HEK293 (cell line): Measurements from ENCODE around the gene SP7.

Source experiments
- CTCF ChIA-PET: fragments of 350-600 bp; formaldehyde crosslinking; extraction: SDS; loops from one replicate; lab custom pipeline; 2021; ENCODE audit warnings: antibody characterized with exemption; lab: Yijun Ruan, JAX
- POLR2A ChIA-PET: fragments of 300-600 bp; formaldehyde crosslinking; extraction: SDS; loops from one replicate; lab custom pipeline; 2020; ENCODE audit warnings: antibody characterized with exemption, inconsistent platforms; lab: Yijun Ruan, JAX
- H3K27ac ChIP-seq: fragments of 200-500 bp; sonication (Bioruptor generic); 2 replicates; pipeline ENCODE4 v1.5.1; 2014; ENCODE audit warnings: low read depth, low read length, control low read depth, inconsistent platforms; ENCODE audit errors: extremely low read depth
- H3K36me3 ChIP-seq, 2 experiments: fragments of 200-500 bp in 1 of 2; sonication (Bioruptor generic) in 1 of 2; 1 replicate in 1 of 2; 2 replicates in 1 of 2; pipeline ENCODE4 v1.5.1; 2014 to 2017; ENCODE audit warnings: inconsistent platforms in 2 of 2, low read length in 2 of 2; ENCODE audit not compliant: control insufficient read depth in 2 of 2, insufficient read depth in 1 of 2
- H3K4me1 ChIP-seq: fragments of 200-500 bp; sonication (Bioruptor generic); 2 replicates; pipeline ENCODE4 v1.5.1; 2014; ENCODE audit warnings: mild to moderate bottlenecking, low read length, inconsistent platforms; ENCODE audit not compliant: control insufficient read depth, insufficient read depth
- H3K4me3 ChIP-seq: 2 replicates; pipeline ENCODE4 v1.5.1; 2011; ENCODE audit warnings: low read depth, mild to moderate bottlenecking, control low read depth, low read length, moderate library complexity
- H3K9me3 ChIP-seq: fragments of 200-500 bp; sonication (Bioruptor generic); 2 replicates; pipeline ENCODE4 v1.5.1; 2014; ENCODE audit warnings: low read depth, low read length, inconsistent platforms; ENCODE audit not compliant: control insufficient read depth, insufficient read depth
- FEZF1 ChIP-seq: fragments of 450-650 bp; formaldehyde crosslinking; IDR thresholded peaks from 2 replicates; pipeline ENCODE4 v1.5.1; 2016; ENCODE audit warnings: missing biosample characterization, missing genetic modification characterization
- IKZF3 ChIP-seq: fragments of 450-650 bp; IDR thresholded peaks from 2 replicates; pipeline ENCODE4 v1.5.0; 2018; ENCODE audit warnings: missing biosample characterization, mild to moderate bottlenecking, missing genetic modification characterization, moderate library complexity
- KLF8 ChIP-seq: fragments of 450-650 bp; formaldehyde crosslinking; IDR thresholded peaks from 2 replicates; pipeline ENCODE4 v1.5.1; 2016; ENCODE audit warnings: missing biosample characterization, missing genetic modification characterization
- SCRT1 ChIP-seq: fragments of 450-650 bp; formaldehyde crosslinking; IDR thresholded peaks from 2 replicates; pipeline ENCODE4 v1.5.1; 2016; ENCODE audit warnings: missing biosample characterization, missing genetic modification characterization, borderline replicate concordance
- SCRT2 ChIP-seq: fragments of 450-650 bp; formaldehyde crosslinking; IDR thresholded peaks from 2 replicates; pipeline ENCODE4 v1.5.1; 2016; ENCODE audit warnings: missing biosample characterization, missing genetic modification characterization
- SP2 ChIP-seq: fragments of 450-650 bp; formaldehyde crosslinking; IDR thresholded peaks from 2 replicates; pipeline ENCODE4 v1.5.1; 2016; ENCODE audit warnings: missing biosample characterization, missing genetic modification characterization
- SP3 ChIP-seq: fragments of 450-650 bp; formaldehyde crosslinking; IDR thresholded peaks from 2 replicates; pipeline ENCODE4 v1.5.1; 2016; ENCODE audit warnings: missing biosample characterization, missing genetic modification characterization
- SP7 ChIP-seq: fragments of 450-650 bp; formaldehyde crosslinking; IDR thresholded peaks from 2 replicates; pipeline ENCODE4 v1.5.1; 2016; ENCODE audit warnings: missing biosample characterization, missing genetic modification characterization
- TRIM28 ChIP-seq: IDR thresholded peaks from 2 replicates; pipeline ENCODE4 v1.6.1; 2011; ENCODE audit warnings: low read length, control low read depth, borderline replicate concordance
- WT1 ChIP-seq: fragments of 450-650 bp; formaldehyde crosslinking; IDR thresholded peaks from 2 replicates; pipeline ENCODE4 v1.5.1; 2016; ENCODE audit warnings: missing biosample characterization, missing genetic modification characterization
- ZBTB10 ChIP-seq: fragments of 450-650 bp; formaldehyde crosslinking; IDR thresholded peaks from 2 replicates; pipeline ENCODE4 v1.5.1; 2016; ENCODE audit warnings: missing biosample characterization, missing genetic modification characterization
- ZNF175 ChIP-seq: fragments of 450-650 bp; formaldehyde crosslinking; IDR thresholded peaks from 2 replicates; pipeline ENCODE4 v1.5.1; 2016; ENCODE audit warnings: missing biosample characterization, missing genetic modification characterization
- ZNF2 ChIP-seq: fragments of 450-650 bp; formaldehyde crosslinking; IDR thresholded peaks from 2 replicates; pipeline ENCODE4 v1.5.1; 2016; ENCODE audit warnings: missing biosample characterization, missing genetic modification characterization
- ZNF426 ChIP-seq: fragments of 450-650 bp; formaldehyde crosslinking; IDR thresholded peaks from 2 replicates; pipeline ENCODE4 v1.5.1; 2017; ENCODE audit warnings: missing biosample characterization, missing genetic modification characterization, mild to moderate bottlenecking, inconsistent platforms, moderate library complexity
- ZNF600 ChIP-seq: fragments of 450-650 bp; formaldehyde crosslinking; IDR thresholded peaks from 2 replicates; pipeline ENCODE4 v1.5.1; 2016; ENCODE audit warnings: missing biosample characterization, missing genetic modification characterization
- ZNF623 ChIP-seq: fragments of 450-650 bp; formaldehyde crosslinking; IDR thresholded peaks from 2 replicates; pipeline ENCODE4 v1.5.1; 2016; ENCODE audit warnings: missing biosample characterization, missing genetic modification characterization
- ZSCAN18 ChIP-seq: fragments of 450-650 bp; formaldehyde crosslinking; IDR thresholded peaks from 2 replicates; pipeline ENCODE4 v1.5.1; 2016; ENCODE audit warnings: missing biosample characterization, missing genetic modification characterization
- TF ChIP-seq, protein P1 (sequence below): fragments of 450-650 bp; formaldehyde crosslinking; IDR thresholded peaks from 2 replicates; pipeline ENCODE4 v1.5.1; 2016; ENCODE audit warnings: missing biosample characterization, missing genetic modification characterization
- TF ChIP-seq, protein P2 (sequence below): fragments of 450-650 bp; formaldehyde crosslinking; IDR thresholded peaks from 2 replicates; pipeline ENCODE4 v1.5.1; 2016; ENCODE audit warnings: missing biosample characterization, missing genetic modification characterization
- TF ChIP-seq, protein P3 (sequence below): fragments of 450-650 bp; formaldehyde crosslinking; IDR thresholded peaks from 2 replicates; pipeline ENCODE4 v1.5.1; 2016; ENCODE audit warnings: missing biosample characterization, missing genetic modification characterization
- TF ChIP-seq, protein P4 (sequence below): fragments of 450-650 bp; formaldehyde crosslinking; IDR thresholded peaks from 2 replicates; pipeline ENCODE4 v1.5.1; 2016; ENCODE audit warnings: missing biosample characterization, missing genetic modification characterization

The SP7 gene

DNA sequence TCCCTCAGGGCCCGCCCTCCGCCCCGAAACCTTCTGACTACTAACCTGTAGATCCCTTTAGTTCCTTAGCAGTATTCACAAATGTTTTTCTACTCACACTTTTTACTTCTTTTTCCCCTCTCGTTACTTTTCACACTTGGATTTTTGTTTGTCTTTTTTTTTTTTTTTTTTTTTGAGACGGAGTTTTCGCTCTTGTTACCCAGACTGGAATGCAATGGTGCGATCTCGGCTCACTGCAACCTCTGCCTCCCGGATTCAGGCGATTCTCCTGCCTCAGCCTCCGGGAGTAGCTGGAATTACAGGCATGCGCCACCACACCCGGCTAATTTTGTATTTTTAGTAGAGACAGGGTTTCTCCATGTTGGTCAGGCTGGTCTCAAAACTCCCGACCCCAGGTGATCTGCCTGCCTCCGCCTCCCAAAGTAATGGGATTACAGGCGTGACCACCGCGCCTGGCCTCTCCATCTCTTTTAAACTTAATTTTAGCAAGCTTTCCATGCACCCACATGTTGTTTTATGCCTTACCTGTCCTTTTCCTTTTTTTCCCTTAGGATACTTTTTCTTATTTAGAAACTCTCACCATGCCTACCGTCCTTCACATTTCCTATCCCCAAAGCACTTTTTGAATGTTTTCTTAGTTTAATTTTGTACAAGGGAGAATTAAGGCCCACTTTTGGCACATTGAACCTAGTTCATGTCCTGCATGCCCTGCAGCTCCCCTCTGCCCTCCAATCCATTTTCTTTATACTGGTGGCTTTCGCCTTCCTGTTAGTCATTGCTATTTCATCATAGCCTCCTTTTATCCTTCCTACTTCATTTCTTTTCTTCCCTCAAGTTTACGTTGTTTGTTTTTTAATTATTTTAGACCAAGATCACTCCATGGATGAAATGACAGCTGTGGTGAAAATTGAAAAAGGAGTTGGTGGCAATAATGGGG, 44.9 kb upstream of the SP7 start:
- Histone ChIP-seq H3K4me3 (peak overlapping the region; percentile 70), H3K4me1 (peaks cover 17% of the 10 kb centered on the region), H3K36me3 (peaks cover 33 to 35% of the 10 kb centered on the region in 2 experiments), H3K9me3 (no peaks in the 10 kb centered on the region), H3K27ac (peak overlapping the region; percentile 56)
- ChIA-PET CTCF (interaction anchor here (0.6 to 8.0 kb wide), 7 partner anchors 14 to 345 kb away, joined by 3 to 114 read pairs (median 4); partner anchors contain the start of gene AAAS), POLR2A (interaction anchor here (0.5 to 1.1 kb wide), 6 partner anchors 56 to 120 kb away, joined by 3 to 8 read pairs (median 4); partner anchors contain the start of genes MYG1 and TARBP2)
- no peak for TF ChIP-seq ZNF426 (tag by site-specific recombination)
- TF ChIP-seq SP7 = peak; percentile 44; the same call in 1 of the 2 replicates
- TF ChIP-seq FEZF1 (tag by site-specific recombination) = no peak
- peak; percentile 97 for TF ChIP-seq KLF8
- TF ChIP-seq, protein P1, sequence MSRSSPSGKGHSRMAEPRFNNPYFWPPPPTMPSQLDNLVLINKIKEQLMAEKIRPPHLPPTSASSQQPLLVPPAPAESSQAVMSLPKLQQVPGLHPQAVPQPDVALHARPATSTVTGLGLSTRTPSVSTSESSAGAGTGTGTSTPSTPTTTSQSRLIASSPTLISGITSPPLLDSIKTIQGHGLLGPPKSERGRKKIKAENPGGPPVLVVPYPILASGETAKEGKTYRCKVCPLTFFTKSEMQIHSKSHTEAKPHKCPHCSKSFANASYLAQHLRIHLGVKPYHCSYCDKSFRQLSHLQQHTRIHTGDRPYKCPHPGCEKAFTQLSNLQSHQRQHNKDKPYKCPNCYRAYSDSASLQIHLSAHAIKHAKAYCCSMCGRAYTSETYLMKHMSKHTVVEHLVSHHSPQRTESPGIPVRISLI = peak; percentile 86; the same call in 1 of the 2 replicates
- TF ChIP-seq ZNF175 = no peak
- TF ChIP-seq, protein P2, sequence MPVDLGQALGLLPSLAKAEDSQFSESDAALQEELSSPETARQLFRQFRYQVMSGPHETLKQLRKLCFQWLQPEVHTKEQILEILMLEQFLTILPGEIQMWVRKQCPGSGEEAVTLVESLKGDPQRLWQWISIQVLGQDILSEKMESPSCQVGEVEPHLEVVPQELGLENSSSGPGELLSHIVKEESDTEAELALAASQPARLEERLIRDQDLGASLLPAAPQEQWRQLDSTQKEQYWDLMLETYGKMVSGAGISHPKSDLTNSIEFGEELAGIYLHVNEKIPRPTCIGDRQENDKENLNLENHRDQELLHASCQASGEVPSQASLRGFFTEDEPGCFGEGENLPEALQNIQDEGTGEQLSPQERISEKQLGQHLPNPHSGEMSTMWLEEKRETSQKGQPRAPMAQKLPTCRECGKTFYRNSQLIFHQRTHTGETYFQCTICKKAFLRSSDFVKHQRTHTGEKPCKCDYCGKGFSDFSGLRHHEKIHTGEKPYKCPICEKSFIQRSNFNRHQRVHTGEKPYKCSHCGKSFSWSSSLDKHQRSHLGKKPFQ (tag by site-specific recombination) = peak; percentile 25; the same call in 1 of the 2 replicates
- TF ChIP-seq WT1 (tag by site-specific recombination) = peak; percentile 21; the same call in 1 of the 2 replicates
- TF ChIP-seq, protein P3, sequence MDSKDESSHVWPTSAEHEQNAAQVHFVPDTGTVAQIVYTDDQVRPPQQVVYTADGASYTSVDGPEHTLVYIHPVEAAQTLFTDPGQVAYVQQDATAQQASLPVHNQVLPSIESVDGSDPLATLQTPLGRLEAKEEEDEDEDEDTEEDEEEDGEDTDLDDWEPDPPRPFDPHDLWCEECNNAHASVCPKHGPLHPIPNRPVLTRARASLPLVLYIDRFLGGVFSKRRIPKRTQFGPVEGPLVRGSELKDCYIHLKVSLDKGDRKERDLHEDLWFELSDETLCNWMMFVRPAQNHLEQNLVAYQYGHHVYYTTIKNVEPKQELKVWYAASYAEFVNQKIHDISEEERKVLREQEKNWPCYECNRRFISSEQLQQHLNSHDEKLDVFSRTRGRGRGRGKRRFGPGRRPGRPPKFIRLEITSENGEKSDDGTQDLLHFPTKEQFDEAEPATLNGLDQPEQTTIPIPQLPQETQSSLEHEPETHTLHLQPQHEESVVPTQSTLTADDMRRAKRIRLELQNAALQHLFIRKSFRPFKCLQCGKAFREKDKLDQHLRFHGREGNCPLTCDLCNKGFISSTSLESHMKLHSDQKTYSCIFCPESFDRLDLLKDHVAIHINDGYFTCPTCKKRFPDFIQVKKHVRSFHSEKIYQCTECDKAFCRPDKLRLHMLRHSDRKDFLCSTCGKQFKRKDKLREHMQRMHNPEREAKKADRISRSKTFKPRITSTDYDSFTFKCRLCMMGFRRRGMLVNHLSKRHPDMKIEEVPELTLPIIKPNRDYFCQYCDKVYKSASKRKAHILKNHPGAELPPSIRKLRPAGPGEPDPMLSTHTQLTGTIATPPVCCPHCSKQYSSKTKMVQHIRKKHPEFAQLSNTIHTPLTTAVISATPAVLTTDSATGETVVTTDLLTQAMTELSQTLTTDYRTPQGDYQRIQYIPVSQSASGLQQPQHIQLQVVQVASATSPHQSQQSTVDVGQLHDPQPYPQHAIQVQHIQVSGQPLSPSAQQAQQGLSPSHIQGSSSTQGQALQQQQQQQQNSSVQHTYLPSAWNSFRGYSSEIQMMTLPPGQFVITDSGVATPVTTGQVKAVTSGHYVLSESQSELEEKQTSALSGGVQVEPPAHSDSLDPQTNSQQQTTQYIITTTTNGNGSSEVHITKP (tag by site-specific recombination) = peak; percentile 95
- 0 out of 2 replicates have a peak, but pooled peaks have one; percentile 46 for TF ChIP-seq ZSCAN18 (tag by site-specific recombination)
- TF ChIP-seq TRIM28 = no peak
- TF ChIP-seq ZBTB10 (tag by site-specific recombination) = 0 out of 2 replicates have a peak, but pooled peaks have one; percentile 21
- TF ChIP-seq ZNF600 = peak; percentile 89
- peak; percentile 17; the same call in 1 of the 2 replicates for TF ChIP-seq IKZF3 (tag by site-specific recombination)
- TF ChIP-seq ZNF623 (tag by site-specific recombination) = no peak
- TF ChIP-seq SP3 (tag by site-specific recombination) = peak; percentile 76
- TF ChIP-seq SP2 (tag by site-specific recombination) = peak; percentile 66
- TF ChIP-seq SCRT1 (tag by site-specific recombination) = peak; percentile 94
- peak; percentile 48; the same call in 1 of the 2 replicates for TF ChIP-seq ZNF2 (tag by site-specific recombination)
- TF ChIP-seq, protein P4, sequence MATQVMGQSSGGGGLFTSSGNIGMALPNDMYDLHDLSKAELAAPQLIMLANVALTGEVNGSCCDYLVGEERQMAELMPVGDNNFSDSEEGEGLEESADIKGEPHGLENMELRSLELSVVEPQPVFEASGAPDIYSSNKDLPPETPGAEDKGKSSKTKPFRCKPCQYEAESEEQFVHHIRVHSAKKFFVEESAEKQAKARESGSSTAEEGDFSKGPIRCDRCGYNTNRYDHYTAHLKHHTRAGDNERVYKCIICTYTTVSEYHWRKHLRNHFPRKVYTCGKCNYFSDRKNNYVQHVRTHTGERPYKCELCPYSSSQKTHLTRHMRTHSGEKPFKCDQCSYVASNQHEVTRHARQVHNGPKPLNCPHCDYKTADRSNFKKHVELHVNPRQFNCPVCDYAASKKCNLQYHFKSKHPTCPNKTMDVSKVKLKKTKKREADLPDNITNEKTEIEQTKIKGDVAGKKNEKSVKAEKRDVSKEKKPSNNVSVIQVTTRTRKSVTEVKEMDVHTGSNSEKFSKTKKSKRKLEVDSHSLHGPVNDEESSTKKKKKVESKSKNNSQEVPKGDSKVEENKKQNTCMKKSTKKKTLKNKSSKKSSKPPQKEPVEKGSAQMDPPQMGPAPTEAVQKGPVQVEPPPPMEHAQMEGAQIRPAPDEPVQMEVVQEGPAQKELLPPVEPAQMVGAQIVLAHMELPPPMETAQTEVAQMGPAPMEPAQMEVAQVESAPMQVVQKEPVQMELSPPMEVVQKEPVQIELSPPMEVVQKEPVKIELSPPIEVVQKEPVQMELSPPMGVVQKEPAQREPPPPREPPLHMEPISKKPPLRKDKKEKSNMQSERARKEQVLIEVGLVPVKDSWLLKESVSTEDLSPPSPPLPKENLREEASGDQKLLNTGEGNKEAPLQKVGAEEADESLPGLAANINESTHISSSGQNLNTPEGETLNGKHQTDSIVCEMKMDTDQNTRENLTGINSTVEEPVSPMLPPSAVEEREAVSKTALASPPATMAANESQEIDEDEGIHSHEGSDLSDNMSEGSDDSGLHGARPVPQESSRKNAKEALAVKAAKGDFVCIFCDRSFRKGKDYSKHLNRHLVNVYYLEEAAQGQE (tag by site-specific recombination) = no peak
- peak; percentile 90 for TF ChIP-seq SCRT2 (tag by site-specific recombination)
